ENCODE results near the gene PAX5. TPM values are rescaled to one million over a fixed set of nuclear protein-coding genes. Genes with fewer than 3 reads are reported as not detected.

PAX5 gene
- polyA plus RNA-seq, 5 donors = 0.12 to 0.31 (median 0.15) TPM

DNA sequence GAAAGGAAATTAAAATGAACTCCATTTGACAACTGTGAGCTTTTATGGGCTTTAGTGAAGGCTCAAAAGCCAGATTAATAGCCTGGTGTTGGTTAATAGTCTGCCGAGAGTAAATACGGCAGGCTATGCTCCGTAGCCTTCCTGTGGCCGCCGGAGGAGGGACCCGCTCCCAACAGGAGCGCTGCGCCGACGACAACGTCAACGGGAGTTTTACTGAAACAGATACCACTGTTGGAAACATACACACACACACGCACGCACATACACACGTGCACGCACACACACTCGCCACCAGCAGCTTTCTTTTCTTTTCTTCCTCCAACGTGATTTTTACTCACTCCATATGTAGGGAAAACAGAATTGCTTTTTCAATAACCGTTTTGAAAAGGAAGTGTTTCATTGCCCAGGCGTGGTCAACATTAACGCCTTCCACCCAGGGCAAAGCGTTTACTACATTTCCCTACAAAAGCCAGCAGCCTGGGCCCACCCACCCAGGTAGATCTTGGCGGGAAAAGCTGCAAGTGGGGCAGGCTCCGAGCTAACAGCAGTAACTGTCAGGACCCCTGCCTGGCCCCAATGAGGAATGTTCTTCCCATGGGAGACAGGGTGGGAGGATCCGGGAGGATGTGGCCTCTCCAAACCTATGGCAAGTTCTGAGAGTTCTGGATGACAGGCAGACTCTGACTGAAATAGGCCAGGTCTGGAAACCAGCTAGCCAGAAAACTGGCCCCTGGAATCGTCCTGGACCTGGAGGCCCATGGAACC lies 72.3 kb downstream of the PAX5 start:
- DNase-seq = peak in 1 of 2 donors; percentile 10

DNA sequence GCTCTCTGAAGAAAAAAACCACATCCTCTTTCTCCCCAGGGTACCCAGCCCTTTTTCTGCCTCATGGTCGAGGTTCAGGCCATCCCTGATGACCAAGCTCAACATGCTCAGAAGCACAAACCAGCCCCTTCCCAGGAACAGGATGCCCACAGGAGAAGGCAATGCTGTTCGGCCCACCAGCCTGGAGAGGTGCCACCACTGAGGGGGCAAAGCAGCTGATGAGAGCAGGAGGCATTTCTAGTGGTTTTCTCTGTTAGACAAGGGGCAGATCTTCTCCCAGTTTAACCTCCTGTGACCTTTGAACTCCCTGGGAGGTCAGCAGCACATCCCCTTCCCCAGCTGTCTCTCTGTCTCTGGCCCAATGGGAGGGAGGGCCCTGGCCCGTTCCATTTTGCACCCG lies 73.0 kb downstream of the PAX5 start:
- DNase-seq = no peak

DNA sequence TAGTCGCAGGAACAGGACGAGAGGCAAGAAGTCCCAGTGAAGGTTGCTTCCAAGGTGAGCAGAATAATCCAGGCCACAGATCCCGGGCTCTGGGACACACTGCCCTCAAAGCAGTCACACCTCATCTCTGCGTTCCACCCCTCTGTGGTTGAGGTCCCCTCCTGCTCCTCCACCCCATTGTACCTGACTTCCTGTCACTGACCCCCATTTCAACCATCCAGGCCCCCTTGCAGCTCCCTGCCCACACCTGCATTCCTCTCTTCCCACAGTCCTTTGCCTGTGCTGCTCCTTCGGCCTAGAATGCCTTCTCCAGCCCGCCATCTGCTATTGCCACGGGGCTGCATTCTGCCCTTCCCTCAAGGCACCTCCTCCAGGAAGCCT lies 73.5 kb downstream of the PAX5 start:
- no peak for DNase-seq

DNA sequence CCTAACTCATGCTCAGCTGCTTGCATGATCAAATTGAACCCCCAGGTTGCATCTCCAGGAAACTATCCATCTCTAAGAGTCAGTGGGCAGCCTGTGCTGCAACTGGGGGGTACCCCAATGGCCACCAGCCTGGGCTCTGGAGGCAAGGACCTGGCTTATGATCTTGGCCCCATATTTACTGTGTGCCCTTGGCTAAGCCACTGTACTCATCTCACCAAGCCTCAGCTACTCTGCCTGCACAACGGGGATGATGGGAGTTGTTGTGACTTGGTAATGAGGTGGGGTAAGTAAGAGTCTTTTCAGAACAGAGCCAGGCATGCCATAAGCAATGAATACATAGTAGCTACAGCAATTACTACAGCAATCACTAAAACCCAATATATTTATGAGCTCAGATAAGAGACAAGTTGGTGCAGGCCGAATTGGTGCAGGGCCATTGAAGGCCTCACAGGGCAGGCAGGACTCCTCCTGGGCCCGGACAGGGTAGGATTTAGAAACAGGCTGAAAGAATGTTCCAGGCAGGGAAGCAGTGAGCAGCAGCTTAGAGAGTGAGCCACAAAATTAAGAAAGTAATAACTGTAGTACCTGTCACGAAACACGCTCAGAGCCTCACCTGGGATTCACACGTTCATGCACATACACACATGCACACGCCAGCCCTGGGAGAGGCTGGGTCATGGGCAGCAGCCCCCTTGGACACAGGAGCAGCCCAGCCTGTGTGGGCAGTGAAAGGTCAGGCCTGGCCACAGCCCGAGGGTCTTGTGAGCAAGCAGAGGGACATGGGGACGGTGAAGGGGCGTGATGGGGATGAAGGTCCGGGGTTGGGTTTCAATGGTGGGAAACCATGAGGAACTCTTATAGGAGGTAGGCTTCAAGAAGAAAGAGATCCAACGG lies 74.1 kb downstream of the PAX5 start:
- no peak for DNase-seq

DNA sequence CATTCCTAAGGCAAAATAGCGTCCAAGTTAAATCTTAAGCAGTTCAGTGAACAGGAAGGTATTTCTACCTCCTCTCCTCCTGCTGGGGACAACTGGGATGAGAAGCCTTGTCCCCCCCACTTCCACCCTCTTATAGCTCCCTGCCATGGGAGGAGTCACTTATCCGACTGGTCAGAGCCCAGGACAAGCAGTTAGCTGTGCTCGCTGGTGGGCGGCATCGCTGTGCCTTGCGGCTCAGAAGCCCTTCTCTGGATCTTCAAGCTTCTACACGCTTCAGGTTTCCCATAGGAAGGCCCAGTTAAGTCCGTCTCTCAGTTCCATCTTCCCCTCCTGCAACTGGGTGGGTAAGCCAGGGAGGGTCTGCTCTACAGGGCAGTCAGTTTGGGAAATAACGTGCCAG lies 77.2 kb downstream of the PAX5 start:
- no peak for DNase-seq

DNA sequence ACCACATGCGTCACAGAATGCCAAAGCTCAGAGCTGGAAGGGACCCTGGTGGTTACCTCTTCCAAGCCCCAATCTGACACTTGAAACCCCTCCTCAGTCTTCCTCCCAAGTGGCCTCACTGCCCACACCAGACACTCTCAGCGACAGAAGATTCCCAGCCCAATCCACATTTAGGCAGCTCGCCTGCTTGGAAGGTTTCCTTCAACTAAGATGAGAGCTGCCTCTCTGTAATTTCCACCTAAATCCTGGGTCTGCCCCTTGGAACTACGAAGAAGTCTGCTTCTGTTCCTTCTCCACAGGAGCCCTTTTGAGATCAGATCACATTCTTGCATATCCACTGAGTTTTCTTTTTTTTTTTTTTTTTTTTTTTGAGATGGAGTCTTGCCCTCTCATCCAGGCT lies 83.7 kb downstream of the PAX5 start:
- no peak for DNase-seq

DNA sequence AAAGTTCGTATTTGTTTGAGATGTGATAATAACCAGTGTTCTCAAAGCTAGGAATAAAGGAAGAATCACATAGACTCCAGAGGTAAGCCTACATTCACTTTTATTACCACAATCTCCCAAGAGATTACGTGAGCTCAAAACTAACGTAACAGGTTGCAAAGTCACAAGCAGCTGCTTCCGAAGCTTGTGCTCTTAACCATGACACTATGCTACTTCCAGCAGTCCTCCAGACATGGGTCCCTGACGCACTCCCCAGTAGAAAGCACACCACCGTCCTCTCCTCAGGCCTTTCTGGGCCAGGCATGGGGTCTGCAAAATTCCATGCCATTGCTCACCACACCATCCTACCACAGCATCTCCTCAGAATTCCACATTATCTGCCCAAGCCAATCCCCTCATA lies 84.6 kb downstream of the PAX5 start:
- DNase-seq = no peak

DNA sequence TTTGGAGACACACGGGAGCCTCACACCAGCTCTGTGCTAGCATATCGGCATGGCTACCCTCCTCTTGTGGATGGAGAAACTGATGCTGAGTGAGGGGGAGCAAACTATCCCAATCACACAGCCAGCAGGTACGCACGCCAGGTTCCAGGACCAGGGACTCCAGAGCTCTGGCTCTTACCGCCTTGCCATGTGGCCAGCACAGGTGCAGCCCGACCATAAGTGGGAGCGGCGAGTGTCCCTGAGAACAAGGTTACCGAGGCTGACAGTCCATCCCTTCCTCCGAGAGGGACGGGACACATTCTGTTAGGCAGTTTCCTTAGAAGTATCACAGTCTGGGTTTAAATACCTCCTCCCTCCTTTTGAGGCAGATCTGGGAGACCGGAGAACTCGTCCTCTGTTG lies 86.0 kb downstream of the PAX5 start:
- no peak for DNase-seq

DNA sequence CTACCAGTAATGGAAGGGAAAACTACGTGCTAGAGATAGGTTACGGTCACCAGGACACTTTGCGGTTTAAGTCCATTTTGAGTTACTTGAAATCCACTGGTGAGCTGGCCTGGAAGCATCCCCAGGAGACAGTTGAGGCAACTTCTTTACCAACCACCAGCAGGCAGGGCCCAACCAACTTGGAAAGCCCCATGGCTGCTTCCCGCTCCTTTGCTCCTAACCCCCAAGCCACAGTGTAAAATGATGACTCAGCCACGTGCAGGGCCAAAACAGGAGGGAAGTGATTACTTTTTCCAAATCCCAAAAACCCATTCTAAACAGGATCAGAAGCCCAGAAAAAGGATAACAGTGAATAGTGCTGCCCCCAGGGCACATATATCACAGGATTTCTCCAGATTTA lies 87.4 kb downstream of the PAX5 start:
- no peak for DNase-seq

DNA sequence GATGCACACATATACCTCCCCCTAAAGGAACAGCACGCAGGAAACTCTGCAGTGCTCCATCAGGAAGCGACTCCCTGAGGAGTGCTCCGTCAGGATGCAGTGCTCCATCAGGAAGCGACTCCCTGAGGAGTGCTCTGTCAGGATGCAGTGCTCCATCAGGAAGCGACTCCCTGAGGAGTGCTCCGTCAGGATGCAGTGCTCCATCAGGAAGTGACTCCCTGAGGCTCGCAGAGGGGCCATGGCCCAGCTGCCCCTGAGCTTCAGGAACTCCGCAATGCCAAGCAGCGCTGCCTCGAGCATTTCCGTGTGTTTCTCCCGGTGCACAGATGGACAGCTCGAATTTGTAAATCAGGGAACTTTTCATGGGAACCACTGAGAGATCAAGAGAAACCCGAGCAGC lies 88.1 kb downstream of the PAX5 start:
- no peak for DNase-seq

DNA sequence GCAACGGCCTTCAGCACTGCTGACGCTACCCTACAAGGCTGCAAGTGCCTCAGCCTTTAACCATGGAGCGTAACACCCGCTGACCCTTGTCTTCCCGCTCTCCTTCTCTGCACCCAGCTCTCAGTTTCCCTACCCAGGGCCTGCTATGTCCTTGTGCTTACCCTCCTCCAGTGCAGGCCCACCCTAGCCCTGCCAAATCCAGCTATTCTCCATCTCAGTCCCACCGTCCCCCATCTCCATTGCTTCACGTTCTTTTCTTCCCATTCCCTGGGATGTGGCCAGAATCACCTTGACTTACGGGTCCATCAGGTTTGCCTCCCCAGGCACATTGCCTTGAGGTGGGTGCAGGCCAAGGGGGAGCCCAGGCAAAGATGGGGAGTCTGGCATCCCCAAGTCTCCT lies 91.2 kb downstream of the PAX5 start:
- DNase-seq = no peak

DNA sequence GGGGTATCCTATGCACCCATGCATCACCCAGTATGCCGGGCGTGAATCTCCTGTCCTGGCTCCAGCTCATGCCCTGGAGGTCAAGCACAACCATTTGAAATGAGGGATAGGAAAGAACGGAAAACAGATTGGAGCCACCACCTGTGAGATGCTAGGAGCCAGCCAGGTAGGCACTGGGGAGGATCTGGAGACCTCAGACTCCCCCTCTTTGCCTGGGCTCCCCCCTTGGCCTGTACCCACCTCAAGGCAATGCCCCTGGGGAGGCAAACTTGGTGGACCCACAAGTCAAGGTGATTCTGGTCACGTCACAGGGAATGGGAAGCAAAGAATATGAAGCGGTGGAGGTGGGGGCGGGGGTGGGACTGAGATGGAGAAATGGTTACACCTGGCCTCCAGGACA lies 92.6 kb downstream of the PAX5 start:
- no peak for DNase-seq

DNA sequence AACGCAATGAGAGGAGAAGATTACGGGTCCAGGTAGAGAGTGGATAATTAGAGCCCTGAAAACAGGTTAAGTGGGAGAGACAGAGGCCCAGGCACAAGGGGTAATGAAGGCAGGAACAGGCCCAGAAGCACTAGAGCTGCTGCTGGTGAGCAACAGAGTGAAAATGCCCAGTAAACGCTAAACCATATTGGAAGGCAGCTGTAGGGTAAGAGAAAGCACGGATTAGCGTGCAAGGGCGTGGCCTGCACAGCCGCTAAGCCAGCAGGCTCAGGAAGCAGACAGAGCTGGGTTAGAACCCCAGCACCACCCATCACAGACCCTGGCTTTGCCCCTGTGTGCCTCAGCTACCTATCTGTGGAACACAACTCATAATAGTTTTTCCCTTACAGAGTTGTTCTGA lies 93.2 kb downstream of the PAX5 start:
- no peak for DNase-seq

DNA sequence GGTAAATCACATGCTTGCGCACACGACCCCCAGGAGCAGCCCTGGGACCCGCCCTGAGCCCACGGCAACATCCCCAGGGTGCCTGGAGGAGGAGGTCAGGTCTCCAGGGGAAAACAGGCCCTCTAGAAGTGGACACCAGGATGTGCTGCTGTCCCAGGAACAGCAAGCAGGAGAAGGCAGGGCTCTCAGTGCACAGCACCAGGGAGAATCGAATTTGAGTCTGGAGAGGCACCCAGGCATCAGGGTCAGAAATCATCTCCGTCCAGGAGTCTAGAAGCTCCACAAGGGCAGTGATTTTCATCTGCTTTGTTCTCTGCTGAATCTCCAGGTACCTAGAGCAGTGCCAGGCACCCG lies 93.6 kb downstream of the PAX5 start:
- no peak for DNase-seq

DNA sequence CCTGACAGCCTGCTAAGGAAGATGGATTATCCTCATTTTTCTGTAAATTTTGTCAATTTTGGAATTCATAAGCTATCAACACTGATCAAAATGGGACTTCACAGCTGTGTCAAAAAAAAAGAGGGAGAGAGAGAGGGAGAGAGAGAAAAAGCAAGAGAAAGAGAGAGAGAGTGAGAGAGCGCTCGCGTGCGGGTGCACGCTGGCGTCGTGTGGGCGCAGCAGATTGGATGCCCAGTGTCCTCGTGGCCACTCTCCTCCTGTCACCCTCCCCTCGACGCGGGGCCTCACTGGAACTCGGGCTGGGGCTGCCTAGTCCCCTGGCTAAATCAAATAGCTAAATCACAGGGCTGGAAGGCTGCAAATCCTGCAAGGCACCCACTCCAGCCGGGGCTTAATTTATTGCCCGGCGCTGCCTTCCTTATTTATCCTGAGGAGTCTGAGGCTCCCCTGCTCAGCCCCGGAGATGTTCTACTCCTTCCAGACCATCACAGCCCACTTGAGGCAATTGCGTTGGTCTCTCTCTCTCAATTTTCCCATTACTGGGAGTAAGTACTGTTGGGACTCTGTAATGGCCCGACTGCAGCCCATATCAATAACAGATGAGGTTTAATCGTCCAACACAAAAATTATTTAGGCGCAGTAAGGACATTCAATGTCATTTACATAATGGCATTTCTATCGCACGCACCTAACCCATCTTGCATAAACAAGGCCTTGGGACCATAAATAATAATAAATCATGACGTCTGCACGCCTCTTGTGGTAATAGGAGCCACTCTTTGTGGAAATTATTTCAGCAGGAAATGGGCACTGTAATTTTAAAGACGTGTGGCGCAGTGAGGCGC lies 94.2 kb downstream of the PAX5 start:
- no peak for DNase-seq

DNA sequence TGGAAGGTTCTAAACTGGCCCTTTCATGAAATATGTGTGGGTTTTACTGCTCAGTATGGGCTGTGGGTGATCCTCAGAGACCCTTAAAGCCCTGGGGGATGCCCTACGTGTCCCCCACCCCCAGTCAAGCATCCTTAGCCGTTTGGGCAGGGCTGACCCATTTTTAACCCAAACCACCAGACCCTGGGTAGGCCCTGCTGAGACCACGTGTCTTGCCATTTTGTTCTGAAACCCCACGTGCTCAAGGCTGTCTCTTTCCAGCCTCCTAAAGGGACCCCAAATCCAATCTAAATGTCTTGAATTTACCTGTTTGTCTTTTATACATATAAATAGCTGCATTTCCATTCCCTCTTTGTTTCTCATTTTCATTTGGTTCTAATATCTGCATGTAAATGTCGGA lies 94.9 kb downstream of the PAX5 start:
- no peak for DNase-seq

DNA sequence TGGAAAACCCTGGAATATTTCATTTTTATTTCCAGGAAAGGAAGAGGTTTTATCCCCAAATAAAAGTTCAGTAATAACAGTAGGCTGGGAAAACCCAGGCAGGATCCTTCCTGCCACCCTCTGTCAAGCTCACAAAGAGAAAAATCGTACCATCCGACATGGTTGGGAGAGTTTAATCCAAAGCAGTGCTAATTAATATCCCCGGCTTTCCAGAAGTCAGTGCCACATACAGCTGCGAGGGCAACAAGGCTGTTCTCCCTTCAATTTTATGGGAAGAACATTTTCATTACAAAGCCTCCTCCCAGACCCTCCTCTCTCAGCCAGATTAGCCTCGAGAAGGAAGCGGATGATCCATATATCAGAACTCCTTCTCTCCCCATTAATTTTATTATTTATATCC lies 95.5 kb downstream of the PAX5 start:
- no peak for DNase-seq

DNA sequence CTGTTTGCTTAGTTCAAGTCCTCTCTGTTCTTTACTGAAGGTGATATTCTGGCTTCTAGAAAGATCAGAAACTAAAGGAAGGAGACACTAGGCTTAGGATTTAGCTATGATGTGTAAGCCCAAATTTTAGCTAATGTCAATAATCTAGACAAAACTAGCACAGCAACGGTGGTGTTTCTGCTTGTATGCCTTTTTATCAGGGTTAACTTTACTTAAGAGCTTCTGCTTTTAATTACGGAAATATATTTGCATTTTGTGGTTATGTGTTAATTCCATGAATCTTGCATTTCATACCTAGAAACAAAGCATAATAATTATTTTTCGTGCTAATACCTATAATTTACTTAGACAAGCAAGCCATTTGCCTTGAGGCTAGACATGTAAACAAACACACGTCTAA lies 96.1 kb downstream of the PAX5 start:
- DNase-seq = no peak

DNA sequence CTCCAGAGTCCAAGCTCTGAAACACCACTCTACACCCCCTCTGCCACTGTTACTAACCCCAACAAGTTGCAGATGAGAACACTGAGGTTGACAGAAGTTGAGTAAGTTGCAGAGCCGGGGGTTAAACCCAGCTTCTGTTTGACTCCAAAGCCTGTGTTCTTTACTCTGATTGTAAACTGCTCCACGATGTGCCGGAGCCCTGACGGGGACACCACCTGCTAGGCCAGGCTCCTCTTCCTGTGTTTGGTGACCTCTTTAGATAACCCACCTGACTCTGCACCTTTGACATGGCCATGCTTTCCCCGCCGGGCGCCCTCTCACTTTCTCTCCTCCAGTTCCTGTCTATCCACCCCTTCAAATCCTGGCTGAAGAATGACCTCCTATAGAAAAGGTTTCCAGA lies 96.7 kb downstream of the PAX5 start:
- DNase-seq = no peak

DNA sequence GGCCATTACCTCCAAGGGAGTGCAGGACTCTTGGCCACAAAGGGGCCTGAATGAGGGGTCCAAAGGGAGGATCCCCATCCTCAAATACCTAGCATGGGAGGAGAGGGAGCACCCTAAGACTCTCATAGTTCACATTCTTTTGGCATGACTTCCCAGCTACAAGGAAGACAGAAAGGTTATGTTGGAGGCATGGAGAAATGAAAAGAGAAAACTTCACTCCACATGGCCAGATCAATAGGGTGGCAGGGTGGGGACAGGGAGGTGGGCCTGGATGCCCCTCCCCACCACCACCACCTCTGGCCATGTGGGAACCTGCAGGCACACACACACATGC lies 97.6 kb downstream of the PAX5 start:
- no peak for DNase-seq

DNA sequence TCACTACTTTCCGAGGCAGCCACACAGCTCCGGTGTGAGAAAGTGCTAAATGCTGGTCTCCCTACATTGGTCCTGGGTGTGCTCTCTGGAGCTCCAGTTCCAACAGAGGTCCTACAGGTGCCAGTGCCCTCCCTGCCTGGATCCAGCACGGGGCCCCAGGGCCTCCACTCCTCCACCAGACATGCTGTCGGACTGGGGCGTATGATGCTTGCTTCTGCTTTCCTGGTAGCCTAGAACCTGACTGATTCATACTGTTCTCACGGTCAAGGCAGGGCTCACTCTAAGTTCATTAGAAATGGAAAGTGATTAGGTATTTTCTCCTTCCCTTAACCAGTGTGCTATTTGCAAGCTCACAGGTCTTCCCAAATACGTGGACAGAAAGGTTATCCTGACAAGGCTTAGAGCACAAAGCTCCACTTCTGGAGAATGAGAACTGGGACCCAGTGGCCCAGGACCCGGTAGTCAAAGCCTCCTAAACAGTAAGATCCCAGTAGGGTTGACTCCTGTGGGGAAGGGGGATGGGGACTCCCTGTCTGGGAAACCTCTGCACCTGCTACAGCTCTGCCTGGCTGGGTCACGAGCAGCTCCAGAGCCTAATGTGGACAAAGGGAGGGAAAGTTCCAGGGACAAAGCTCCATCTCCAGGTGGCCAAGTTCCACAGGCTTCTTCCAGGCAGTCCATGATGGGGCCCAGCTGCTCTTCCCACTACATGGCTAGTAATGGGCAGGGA lies 98.1 kb downstream of the PAX5 start:
- no peak for DNase-seq

DNA sequence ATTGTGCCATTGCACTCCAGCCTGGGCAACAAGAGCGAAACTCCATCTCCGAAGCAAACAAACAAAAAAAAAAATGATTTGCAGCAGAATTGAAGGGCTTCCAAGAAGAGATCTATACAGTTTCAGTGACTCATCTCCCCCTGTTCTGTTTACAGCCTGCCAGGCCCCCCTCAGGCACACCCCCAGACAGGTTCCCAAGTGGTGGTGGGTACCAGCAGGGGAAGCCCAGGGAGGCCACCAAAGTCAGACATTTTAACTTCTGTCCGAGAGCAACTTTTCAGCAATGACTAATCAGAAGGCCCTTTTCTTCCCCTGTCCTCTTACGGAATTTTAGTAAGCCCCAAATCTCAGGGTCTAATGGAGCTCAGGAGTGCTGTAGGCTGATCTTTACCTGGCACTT lies 98.7 kb downstream of the PAX5 start:
- no peak for DNase-seq
